Measurements from ENCODE around the gene ANO1.
A peak's percentile ranks its signal among the peaks of the same experiment; 100 is the strongest.
"Not testable (repeated sequence)": the region's sequence is repeated elsewhere in the genome, so short reads cannot be mapped to it uniquely, and the experiment has no call there.

The ANO1 gene

DNA sequence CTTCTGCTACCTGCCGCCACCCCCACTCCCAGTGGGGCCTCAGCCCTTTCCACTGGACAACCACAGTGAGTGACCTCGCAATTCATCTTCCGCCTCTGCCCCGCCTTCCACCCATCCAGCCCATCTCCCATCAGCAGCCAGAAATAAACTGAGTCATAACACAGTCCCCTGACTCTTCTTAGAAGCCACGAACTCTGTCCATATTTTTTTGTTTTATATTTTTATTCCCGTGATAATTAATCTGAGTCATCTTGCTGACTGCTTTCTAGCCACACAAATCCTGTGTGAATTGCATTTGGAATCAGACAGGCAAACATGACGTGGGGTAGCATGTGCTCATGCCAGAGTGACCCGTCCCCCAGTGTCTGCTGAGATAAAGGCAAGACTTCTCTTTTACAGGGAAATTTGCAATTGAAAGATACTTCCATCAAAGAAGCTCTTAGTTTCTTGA, 132.0 kb downstream of the ANO1 start:
- H3K79me1 ChIP-seq (ENCODE audit: low read length) = no peaks in the 10 kb centered on the region
- no peak overlapping the region for H3K9ac ChIP-seq (ENCODE audit: low read length)
- WGBS (ENCODE audit: extremely low coverage, insufficient coverage, insufficient read length) = no CpG with 5 or more reads among the region's 8 CpGs
- H4K8ac ChIP-seq (ENCODE audit: low read depth, low read length) = no peak overlapping the region
- no peaks in the 10 kb centered on the region for H3K79me2 ChIP-seq (ENCODE audit: control insufficient read depth, insufficient read depth, low read length, poor library complexity)
- H2BK120ac ChIP-seq (ENCODE audit: insufficient read depth, low read length, poor library complexity) = no peak overlapping the region
- H3K18ac ChIP-seq (ENCODE audit: low read length) = no peak overlapping the region
- H3K9me3 ChIP-seq (ENCODE audit: insufficient read depth, low read depth, low read length) = no peaks in the 10 kb centered on the region
- H3K14ac ChIP-seq (ENCODE audit: low read length) = no peak overlapping the region
- H2AFZ ChIP-seq (ENCODE audit: insufficient read depth, low read length, poor library complexity) = no peak overlapping the region
- no peak for DNase-seq
- H3K36me3 ChIP-seq (ENCODE audit: control insufficient read depth in 1 of 2, insufficient read depth in 2 of 2, low read length in 2 of 2) = peaks cover 25 to 33% of the 10 kb centered on the region in 2 experiments
- no peak overlapping the region for H2AK5ac ChIP-seq (ENCODE audit: low read length)
- peaks cover 3% of the 10 kb centered on the region in 2 experiments for H3K4me1 ChIP-seq (ENCODE audit: control insufficient read depth in 1 of 2, insufficient read depth in 2 of 2, low read length in 2 of 2)
- H2BK12ac ChIP-seq (ENCODE audit: low read length) = no peak overlapping the region
- no peak overlapping the region for H4K91ac ChIP-seq (ENCODE audit: low read depth, low read length)
- no peak overlapping the region for H3K4me3 ChIP-seq (ENCODE audit: low read depth, low read length)
- H3K27me3 ChIP-seq (ENCODE audit: insufficient read depth, low read length) = no peaks in the 10 kb centered on the region
- no peak overlapping the region for H3K27ac ChIP-seq (ENCODE audit: low read depth, low read length)
- no peak overlapping the region for H3K4ac ChIP-seq (ENCODE audit: low read depth, low read length)
- no peak overlapping the region for H4K12ac ChIP-seq (ENCODE audit: low read depth, low read length)
- H2BK5ac ChIP-seq (ENCODE audit: low read depth, low read length, poor library complexity) = no peak overlapping the region
- no peak overlapping the region for H3K4me2 ChIP-seq (ENCODE audit: low read length)
- no peak overlapping the region for H3K23ac ChIP-seq (ENCODE audit: low read length)

- Histone ChIP-seq H4K8ac (ENCODE audit: low read depth, low read length) (no peak overlapping the region), H3K36me3 (ENCODE audit: control insufficient read depth in 1 of 2, insufficient read depth in 2 of 2, low read length in 2 of 2) (peaks cover 22 to 29% of the 10 kb centered on the region in 2 experiments), H3K4me1 (ENCODE audit: control insufficient read depth in 1 of 2, insufficient read depth in 2 of 2, low read length in 2 of 2) (peaks cover 0 to under 1% of the 10 kb centered on the region in 2 experiments), H3K27me3 (ENCODE audit: insufficient read depth, low read length) (no peaks in the 10 kb centered on the region), H2AK5ac (ENCODE audit: low read length) (no peak overlapping the region), H3K4me3 (ENCODE audit: low read depth, low read length) (no peak overlapping the region), H3K4ac (ENCODE audit: low read depth, low read length) (no peak overlapping the region), H3K4me2 (ENCODE audit: low read length) (no peak overlapping the region), H3K9ac (ENCODE audit: low read length) (no peak overlapping the region), H2BK5ac (ENCODE audit: low read depth, low read length, poor library complexity) (no peak overlapping the region), H2BK12ac (ENCODE audit: low read length) (no peak overlapping the region), H4K91ac (ENCODE audit: low read depth, low read length) (no peak overlapping the region), H3K23ac (ENCODE audit: low read length) (no peak overlapping the region), H3K9me3 (ENCODE audit: insufficient read depth, low read depth, low read length) (no peaks in the 10 kb centered on the region), H4K12ac (ENCODE audit: low read depth, low read length) (no peak overlapping the region), H3K79me1 (ENCODE audit: low read length) (no peaks in the 10 kb centered on the region), H3K27ac (ENCODE audit: low read depth, low read length) (no peak overlapping the region), H3K18ac (ENCODE audit: low read length) (no peak overlapping the region), H3K79me2 (ENCODE audit: control insufficient read depth, insufficient read depth, low read length, poor library complexity) (no peaks in the 10 kb centered on the region), H2AFZ (ENCODE audit: insufficient read depth, low read length, poor library complexity) (no peak overlapping the region), H2BK120ac (ENCODE audit: insufficient read depth, low read length, poor library complexity) (no peak overlapping the region), H3K14ac (ENCODE audit: low read length) (no peak overlapping the region)
- no CpG with 5 or more reads among the region's 5 CpGs for WGBS (ENCODE audit: extremely low coverage, insufficient coverage, insufficient read length)
- DNase-seq = no peak
Measured at GRCh38 chr11:70210530-70210929, 132.4 kb downstream of the ANO1 start.

GRCh38 chr11:70212227-70212811, 134.2 kb downstream of the ANO1 start:
- Histone ChIP-seq H2BK120ac (ENCODE audit: insufficient read depth, low read length, poor library complexity) (no peak overlapping the region), H2BK5ac (ENCODE audit: low read depth, low read length, poor library complexity) (no peak overlapping the region), H2AK5ac (ENCODE audit: low read length) (no peak overlapping the region), H2AFZ (ENCODE audit: insufficient read depth, low read length, poor library complexity) (no peak overlapping the region), H3K36me3 (ENCODE audit: control insufficient read depth in 1 of 2, insufficient read depth in 2 of 2, low read length in 2 of 2) (peaks cover 8 to 14% of the 10 kb centered on the region in 2 experiments), H3K18ac (ENCODE audit: low read length) (no peak overlapping the region), H4K12ac (ENCODE audit: low read depth, low read length) (no peak overlapping the region), H3K14ac (ENCODE audit: low read length) (no peak overlapping the region), H3K4me2 (ENCODE audit: low read length) (no peak overlapping the region), H3K9me3 (ENCODE audit: insufficient read depth, low read depth, low read length) (no peaks in the 10 kb centered on the region), H3K23ac (ENCODE audit: low read length) (no peak overlapping the region), H2BK12ac (ENCODE audit: low read length) (no peak overlapping the region), H3K79me1 (ENCODE audit: low read length) (no peaks in the 10 kb centered on the region), H4K91ac (ENCODE audit: low read depth, low read length) (no peak overlapping the region), H3K79me2 (ENCODE audit: control insufficient read depth, insufficient read depth, low read length, poor library complexity) (no peaks in the 10 kb centered on the region), H3K27ac (ENCODE audit: low read depth, low read length) (no peak overlapping the region), H3K27me3 (ENCODE audit: insufficient read depth, low read length) (no peaks in the 10 kb centered on the region), H3K4me1 (ENCODE audit: control insufficient read depth in 1 of 2, insufficient read depth in 2 of 2, low read length in 2 of 2) (no peaks in the 10 kb centered on the region), H3K9ac (ENCODE audit: low read length) (no peak overlapping the region), H3K4ac (ENCODE audit: low read depth, low read length) (no peak overlapping the region), H3K4me3 (ENCODE audit: low read depth, low read length) (no peak overlapping the region), H4K8ac (ENCODE audit: low read depth, low read length) (no peak overlapping the region)
- peak in 1 of 2 donors; percentile 13 for DNase-seq
- no CpG with 5 or more reads among the region's 13 CpGs for WGBS (ENCODE audit: extremely low coverage, insufficient coverage, insufficient read length)

DNA sequence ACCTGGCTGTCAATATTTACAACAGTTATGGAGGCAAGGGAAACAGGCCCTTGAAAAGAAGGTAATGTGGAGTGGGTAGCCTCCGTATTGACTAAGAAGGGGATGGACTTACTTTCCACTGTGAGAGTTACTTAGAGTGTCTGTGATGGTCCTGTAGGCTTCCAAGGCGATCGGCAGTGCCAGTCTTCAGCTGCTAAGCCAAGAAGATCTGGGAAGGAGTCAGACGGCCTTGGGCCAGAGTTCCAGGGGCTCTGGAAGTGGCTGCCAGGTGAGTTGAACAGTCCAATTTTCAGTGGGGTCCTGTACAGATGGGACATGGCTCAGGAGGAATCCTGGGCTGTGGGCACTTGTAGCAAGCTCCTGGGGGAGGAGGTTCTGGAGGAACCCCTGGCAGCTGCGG, 139.3 kb downstream of the ANO1 start:
- not testable (repeated sequence) for H2AFZ ChIP-seq (ENCODE audit: insufficient read depth, low read length, poor library complexity); H3K9me3 ChIP-seq (ENCODE audit: insufficient read depth, low read depth, low read length); H3K36me3 ChIP-seq (ENCODE audit: control insufficient read depth in 1 of 2, insufficient read depth in 2 of 2, low read length in 2 of 2); H2BK12ac ChIP-seq (ENCODE audit: low read length); DNase-seq; H3K23ac ChIP-seq (ENCODE audit: low read length); H2AK5ac ChIP-seq (ENCODE audit: low read length); H4K12ac ChIP-seq (ENCODE audit: low read depth, low read length); H3K4me2 ChIP-seq (ENCODE audit: low read length); H3K27me3 ChIP-seq (ENCODE audit: insufficient read depth, low read length); H4K91ac ChIP-seq (ENCODE audit: low read depth, low read length); H3K18ac ChIP-seq (ENCODE audit: low read length); H3K27ac ChIP-seq (ENCODE audit: low read depth, low read length); H3K79me2 ChIP-seq (ENCODE audit: control insufficient read depth, insufficient read depth, low read length, poor library complexity); H3K4me1 ChIP-seq (ENCODE audit: control insufficient read depth in 1 of 2, insufficient read depth in 2 of 2, low read length in 2 of 2); H3K4me3 ChIP-seq (ENCODE audit: low read depth, low read length); H4K8ac ChIP-seq (ENCODE audit: low read depth, low read length); H3K14ac ChIP-seq (ENCODE audit: low read length); H2BK5ac ChIP-seq (ENCODE audit: low read depth, low read length, poor library complexity); H3K79me1 ChIP-seq (ENCODE audit: low read length); H2BK120ac ChIP-seq (ENCODE audit: insufficient read depth, low read length, poor library complexity); H3K9ac ChIP-seq (ENCODE audit: low read length); H3K4ac ChIP-seq (ENCODE audit: low read depth, low read length)
- no CpG with 5 or more reads among the region's 5 CpGs for WGBS (ENCODE audit: extremely low coverage, insufficient coverage, insufficient read length)

All from trophoblast cell (in vitro differentiated cells and primary cell).